ENCODE results near the gene SECTM1. TPM values are rescaled to one million over a fixed set of nuclear protein-coding genes. Genes with fewer than 3 reads are reported as not detected.

The SECTM1 gene
- total RNA-seq, 1 donor from 2014 or later: 2.0 TPM

- DNase-seq (ENCODE audit: low spot score): peak; percentile 89
- intact Hi-C loops (cut with DNase I): loop anchor here (5.0 kb wide), 1 partner anchor 35 kb away; no protein-coding TSS in a partner anchor
These were observed 60.9 kb downstream of the SECTM1 start for GRCh38 chr17:82272495-82273326.

GRCh38 chr17:82271401-82271800 is 62.2 kb downstream of the SECTM1 start:
- intact Hi-C loops (cut with DNase I): loop anchor here (5.0 kb wide), 1 partner anchor 34 kb away; no protein-coding TSS in a partner anchor
- DNase-seq (ENCODE audit: low spot score): no peak

Other genes starting within 250 kb of the SECTM1 start
- 22.9 TPM for gene FASN, start 235.5 kb downstream of the SECTM1 start, total RNA-seq
- gene CCDC57, start 120.9 kb downstream of the SECTM1 start, total RNA-seq: 10.6 TPM
- gene SLC16A3, start 104.7 kb downstream of the SECTM1 start, total RNA-seq: 20.7 TPM
- gene CSNK1D, start 60.1 kb downstream of the SECTM1 start, total RNA-seq: 80.9 TPM
- 0.62 TPM for gene CD7, start 16.2 kb downstream of the SECTM1 start, total RNA-seq
- not detected for gene TEX19, start 25.5 kb upstream of the SECTM1 start, total RNA-seq
- gene UTS2R, start 38.0 kb upstream of the SECTM1 start, total RNA-seq: 0.51 TPM
- 14.3 TPM for gene HEXD, start 84.6 kb upstream of the SECTM1 start, total RNA-seq
- 31.3 TPM for gene OGFOD3, start 84.8 kb upstream of the SECTM1 start, total RNA-seq
- 37.4 TPM for gene CYBC1, start 117.0 kb upstream of the SECTM1 start, total RNA-seq
- gene NARF, start 125.0 kb upstream of the SECTM1 start, total RNA-seq: 49.8 TPM
- 40.2 TPM for gene FOXK2, start 186.0 kb upstream of the SECTM1 start, total RNA-seq